HG03442 (cell line): Measurements from ENCODE around the gene TJP3.
"Not testable (repeated sequence)": the region's sequence is repeated elsewhere in the genome, so short reads cannot be mapped to it uniquely, and the experiment has no call there.

Experiments
- ATAC-seq: cut with Tn5 transposase; IDR thresholded peaks from one replicate; pipeline ENCODE4 v1.9.1; 2021; ENCODE audit warnings: mild to moderate bottlenecking, moderate library complexity; ENCODE audit not compliant: unreplicated experiment

TJP3 gene

GRCh38 chr19:3765757-3766156 is 57.6 kb downstream of the TJP3 start:
- not testable (repeated sequence) for ATAC-seq

- no peak for ATAC-seq
Measured at GRCh38 chr19:3766520-3766919, 58.3 kb downstream of the TJP3 start.

- ATAC-seq: no peak
Measured at GRCh38 chr19:3767050-3767449, 58.9 kb downstream of the TJP3 start.

GRCh38 chr19:3768015-3768747 is 60.0 kb downstream of the TJP3 start:
- no peak for ATAC-seq

GRCh38 chr19:3768748-3769099 is 60.5 kb downstream of the TJP3 start:
- ATAC-seq: no peak

GRCh38 chr19:3769494-3769893 is 61.3 kb downstream of the TJP3 start:
- ATAC-seq: no peak

DNA sequence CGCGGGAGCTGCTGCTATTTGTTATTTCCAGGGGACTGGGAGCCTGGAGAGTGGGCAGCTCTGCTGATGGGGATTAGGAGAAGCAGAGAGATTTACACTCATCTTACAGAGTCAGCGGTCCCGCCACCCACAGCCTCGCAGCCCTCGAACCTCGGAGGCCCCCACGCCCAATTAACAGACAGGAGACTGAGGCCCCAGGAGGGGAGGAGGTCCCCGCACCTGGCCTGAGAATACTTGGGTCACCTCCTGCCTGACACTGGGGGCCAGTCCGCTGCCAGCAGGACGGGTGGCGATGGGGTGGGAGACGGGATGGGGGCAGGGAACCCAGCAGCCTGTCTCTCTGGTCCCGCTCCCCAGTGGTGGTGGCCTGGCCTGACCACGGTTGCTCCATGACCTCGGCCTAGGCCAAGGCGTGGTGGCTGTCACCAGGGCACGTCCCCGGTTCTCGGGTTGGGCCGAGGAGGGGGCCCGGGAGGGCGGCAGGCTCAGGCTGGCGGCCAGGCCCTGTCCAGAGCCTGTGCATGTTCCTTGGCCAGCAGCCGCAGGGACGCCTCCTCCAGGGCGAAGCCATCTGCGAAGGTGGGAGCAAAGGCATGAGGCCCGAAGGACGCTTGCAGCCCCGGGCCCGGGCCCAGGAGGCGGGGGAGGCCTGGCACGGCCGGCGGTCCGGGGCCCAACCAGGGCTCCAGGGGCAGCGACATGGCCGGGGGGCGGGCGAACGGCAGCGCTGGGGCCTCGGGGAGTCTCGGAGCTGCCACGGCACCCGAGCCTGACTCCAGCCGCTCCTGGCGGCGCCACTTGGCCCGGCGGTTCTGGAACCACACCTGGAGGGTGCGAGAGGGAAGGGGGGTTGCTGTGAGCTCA is 62.2 kb downstream of the TJP3 start:
- no peak for ATAC-seq

DNA sequence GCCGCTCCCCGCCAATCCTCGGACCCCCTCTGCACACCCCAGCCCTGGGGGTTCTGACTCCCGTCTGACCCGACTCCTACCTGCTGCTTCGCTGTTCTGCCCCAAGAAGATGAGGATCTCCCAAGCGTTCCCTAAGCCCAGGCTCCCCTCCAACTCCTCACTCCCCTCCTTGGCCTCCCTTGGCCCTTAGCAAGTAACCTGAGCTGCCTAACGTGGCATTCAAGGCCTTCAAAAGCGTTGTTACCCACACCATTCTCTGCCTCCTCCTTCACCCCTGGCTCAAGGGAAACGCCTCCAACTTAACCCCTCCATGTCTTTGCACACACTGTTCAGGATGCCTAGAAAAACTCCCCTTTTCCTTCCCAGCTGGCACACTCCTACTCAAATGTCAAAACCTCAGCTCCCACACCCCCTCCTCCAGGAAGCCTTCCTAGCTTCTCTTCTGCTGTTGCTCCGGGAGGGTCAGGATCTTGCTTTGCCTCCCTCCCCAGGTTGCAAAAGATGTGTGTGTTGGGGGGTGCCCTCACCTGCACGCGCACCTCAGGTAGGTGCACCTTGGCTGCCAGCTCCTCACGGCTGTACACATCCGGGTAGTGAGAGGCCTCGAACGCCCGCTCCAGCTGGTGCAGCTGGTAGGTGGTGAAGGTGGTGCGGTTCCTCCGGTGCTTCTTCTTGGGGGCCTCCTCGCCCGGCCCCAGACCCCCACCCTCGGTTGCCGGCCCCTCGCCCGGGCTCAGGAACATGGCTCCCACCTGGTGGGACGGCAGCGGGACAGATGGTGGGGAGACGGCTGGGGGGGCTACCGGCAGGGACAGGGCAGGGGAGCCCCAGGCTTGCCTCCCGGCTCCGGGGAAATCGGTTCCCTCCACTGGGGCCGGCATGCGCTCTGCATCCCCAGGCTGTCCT is 63.1 kb downstream of the TJP3 start:
- ATAC-seq: no peak

DNA sequence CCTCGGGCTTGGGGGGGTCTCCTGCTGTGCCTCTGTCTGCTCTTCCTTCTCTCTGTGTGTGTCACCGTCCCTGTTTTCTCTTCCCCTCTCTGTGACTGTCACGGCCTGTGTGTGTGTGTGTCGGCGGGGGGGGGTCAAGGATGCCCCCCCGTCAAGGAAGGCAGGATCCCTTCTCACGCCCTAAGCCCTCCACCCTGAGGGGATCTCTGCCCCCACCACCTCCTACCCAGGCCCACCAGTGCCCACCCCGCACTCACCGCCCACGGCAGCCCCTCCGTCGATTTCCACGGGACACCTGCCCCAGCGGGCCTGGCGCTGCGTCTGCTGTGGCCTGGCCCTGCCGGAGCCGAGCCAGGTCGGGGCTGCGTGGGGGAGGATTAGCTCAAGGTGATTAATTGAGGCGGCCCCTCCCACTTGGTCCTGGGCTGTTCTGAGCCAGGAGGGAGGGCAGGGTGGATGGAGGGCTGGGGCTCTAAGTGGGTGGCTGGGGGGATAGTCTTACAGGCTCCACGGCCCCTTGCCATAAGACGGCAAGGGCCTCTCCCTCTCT is 63.8 kb downstream of the TJP3 start, which contains the start of gene RAX2:
Gene RAX2 (minus strand): TSS at position 323 of the 550 bp plus-strand sequence. CDS start 486 bp downstream, outside the sequence.
- ATAC-seq: no peak

GRCh38 chr19:3773814-3774515 is 65.8 kb downstream of the TJP3 start:
- no peak for ATAC-seq

GRCh38 chr19:3774621-3775373 is 66.6 kb downstream of the TJP3 start:
- ATAC-seq: no peak

- ATAC-seq: no peak
Measured at GRCh38 chr19:3775374-3775711, 67.2 kb downstream of the TJP3 start.

- ATAC-seq: no peak
Measured at GRCh38 chr19:3775831-3776230, 67.6 kb downstream of the TJP3 start.

DNA sequence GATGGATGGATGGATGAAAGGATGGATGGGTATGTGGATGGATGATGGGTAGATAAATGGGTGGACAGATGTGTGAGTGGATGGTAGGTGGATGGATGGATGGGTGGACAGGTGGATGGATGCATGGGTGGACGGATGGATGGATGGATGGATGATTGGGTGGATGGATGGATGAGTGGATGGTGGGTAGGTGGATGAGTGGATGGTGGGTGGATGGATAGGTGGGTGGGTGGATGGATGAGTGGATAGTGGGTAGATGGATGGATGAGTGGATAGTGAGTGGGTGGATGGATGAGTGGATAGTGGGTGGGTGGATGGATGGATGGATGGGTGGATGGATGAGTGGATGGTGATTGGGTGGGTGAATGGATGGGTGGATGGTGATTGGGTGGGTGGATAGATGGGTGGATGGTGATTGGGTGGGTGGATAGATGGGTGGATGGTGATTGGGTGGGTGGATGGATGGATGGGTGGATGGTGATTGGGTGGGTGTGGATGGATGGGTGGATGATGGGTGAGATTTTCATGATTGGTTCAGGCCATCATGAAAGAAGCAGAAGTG is 68.4 kb downstream of the TJP3 start:
- no peak for ATAC-seq

DNA sequence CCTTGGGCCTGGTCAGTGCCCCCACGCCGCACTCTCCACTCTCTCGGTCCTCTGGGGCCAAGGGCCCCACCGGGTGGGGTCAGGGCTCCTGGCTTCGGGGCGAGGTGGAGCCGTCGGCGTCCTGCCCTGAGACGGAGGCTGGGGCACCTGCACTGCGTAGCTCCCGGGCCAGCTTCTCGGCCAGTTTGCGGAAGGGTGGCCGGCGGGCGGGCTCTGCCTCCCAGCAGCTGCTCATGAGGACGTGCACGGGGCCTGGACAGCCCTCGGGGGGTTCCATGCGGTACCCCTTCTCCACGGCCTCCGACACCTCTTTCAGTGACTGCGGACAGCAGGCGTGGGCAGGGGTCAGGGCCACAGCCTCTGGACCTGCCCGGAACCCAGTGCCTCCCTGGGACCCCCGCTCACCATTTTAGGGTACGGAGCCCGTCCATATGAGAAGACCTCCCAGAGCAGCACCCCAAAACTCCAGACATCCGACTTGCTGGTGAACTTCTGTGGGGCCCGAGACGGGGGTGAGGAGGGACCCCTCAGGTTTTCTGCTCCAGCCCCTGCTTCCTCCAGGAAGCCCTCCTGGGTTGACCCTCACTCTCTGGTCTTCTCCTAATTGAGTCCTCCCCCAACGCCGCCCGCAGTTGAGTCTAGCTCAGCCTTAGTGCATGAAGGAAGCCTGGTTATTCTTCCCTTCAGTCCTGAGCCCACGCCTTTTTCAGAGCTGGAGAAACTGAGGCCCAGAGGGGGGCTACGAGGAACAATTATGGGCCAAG is 70.1 kb downstream of the TJP3 start:
- no peak for ATAC-seq

GRCh38 chr19:3778899-3779723 is 70.9 kb downstream of the TJP3 start:
- no peak for ATAC-seq

GRCh38 chr19:3780786-3781304 is 72.7 kb downstream of the TJP3 start:
- ATAC-seq: no peak
